ENCODE measurements around the gene CAP1.
"Not testable (repeated sequence)": the region's sequence is repeated elsewhere in the genome, so short reads cannot be mapped to it uniquely, and the experiment has no call there.

The CAP1 gene

GRCh38 chr1:40064797-40065499 is 24.4 kb downstream of the CAP1 start:
- Mint-ChIP-seq H3K9me3 (no peaks in the 10 kb centered on the region), H3K4me1 (peaks cover 60% of the 10 kb centered on the region), H3K4me3 (no peak overlapping the region), H3K27ac (peak overlapping the region; percentile 92), H3K36me3 (peaks cover 100% of the 10 kb centered on the region)
- DNase-seq (ENCODE audit: low spot score in 2 of 2), result no peak
- no peak for ATAC-seq

- Mint-ChIP-seq H3K36me3 (peaks cover 100% of the 10 kb centered on the region), H3K4me3 (no peak overlapping the region), H3K27ac (peak overlapping the region; percentile 92), H3K9me3 (no peaks in the 10 kb centered on the region), H3K4me1 (peaks cover 40% of the 10 kb centered on the region)
- DNase-seq (ENCODE audit: low spot score in 2 of 2) (no peak), ATAC-seq (no peak)
These were observed 26.5 kb downstream of the CAP1 start for GRCh38 chr1:40067023-40067422.

- DNase-seq (ENCODE audit: low spot score in 2 of 2) (no peak), ATAC-seq (no peak)
- no peaks in the 10 kb centered on the region for H3K9me3 Mint-ChIP-seq
- no peak overlapping the region for H3K4me3 Mint-ChIP-seq
- peak overlapping the region; percentile 92 for H3K27ac Mint-ChIP-seq
- H3K36me3 Mint-ChIP-seq, result peaks cover 100% of the 10 kb centered on the region
- peaks cover 39% of the 10 kb centered on the region for H3K4me1 Mint-ChIP-seq
These were observed 27.3 kb downstream of the CAP1 start for GRCh38 chr1:40067851-40068250.

- DNase-seq (ENCODE audit: low spot score in 2 of 2) (no peak), ATAC-seq (no peak)
- Mint-ChIP-seq H3K27ac (peak overlapping the region; percentile 70), H3K4me3 (no peak overlapping the region), H3K4me1 (peaks cover 3% of the 10 kb centered on the region), H3K36me3 (peaks cover 100% of the 10 kb centered on the region), H3K9me3 (no peaks in the 10 kb centered on the region)
These were observed 31.6 kb downstream of the CAP1 start for GRCh38 chr1:40072142-40072541.

GRCh38 chr1:40073062-40073461 is 32.5 kb downstream of the CAP1 start:
- no peaks in the 10 kb centered on the region for H3K4me1 Mint-ChIP-seq
- DNase-seq (ENCODE audit: low spot score in 2 of 2) (no peak), ATAC-seq (no peak)
- H3K27ac Mint-ChIP-seq, result peak overlapping the region; percentile 64
- H3K9me3 Mint-ChIP-seq, result no peaks in the 10 kb centered on the region
- peaks cover 100% of the 10 kb centered on the region for H3K36me3 Mint-ChIP-seq
- no peak overlapping the region for H3K4me3 Mint-ChIP-seq

GRCh38 chr1:40075266-40075665 is 34.7 kb downstream of the CAP1 start:
- H3K4me1 Mint-ChIP-seq, result peaks cover 7% of the 10 kb centered on the region
- no peak overlapping the region for H3K4me3 Mint-ChIP-seq
- H3K9me3 Mint-ChIP-seq, result no peaks in the 10 kb centered on the region
- no peak for ATAC-seq
- H3K27ac Mint-ChIP-seq, result no peak overlapping the region
- no peak for DNase-seq (ENCODE audit: low spot score in 2 of 2)
- peaks cover 100% of the 10 kb centered on the region for H3K36me3 Mint-ChIP-seq

- ATAC-seq, result no peak
- DNase-seq (ENCODE audit: low spot score in 2 of 2), result no peak
- peaks cover 7% of the 10 kb centered on the region for H3K4me1 Mint-ChIP-seq
- H3K27ac Mint-ChIP-seq, result peak overlapping the region; percentile 63
- no peaks in the 10 kb centered on the region for H3K9me3 Mint-ChIP-seq
- H3K36me3 Mint-ChIP-seq, result peaks cover 86% of the 10 kb centered on the region
- H3K4me3 Mint-ChIP-seq, result no peak overlapping the region
These were observed 36.4 kb downstream of the CAP1 start for GRCh38 chr1:40076895-40077312.

GRCh38 chr1:40078512-40079333 is 38.2 kb downstream of the CAP1 start:
- DNase-seq (ENCODE audit: low spot score in 2 of 2) (peak; percentile 47 to 76), ATAC-seq (peak; percentile 72)
- H3K36me3 Mint-ChIP-seq, result peaks cover 77% of the 10 kb centered on the region
- H3K27ac Mint-ChIP-seq, result no peak overlapping the region
- no peaks in the 10 kb centered on the region for H3K9me3 Mint-ChIP-seq
- H3K4me1 Mint-ChIP-seq, result peaks cover 7% of the 10 kb centered on the region
- no peak overlapping the region for H3K4me3 Mint-ChIP-seq

GRCh38 chr1:40079774-40080400 is 39.4 kb downstream of the CAP1 start:
- H3K4me3 Mint-ChIP-seq, result no peak overlapping the region
- peak overlapping the region; percentile 69 for H3K27ac Mint-ChIP-seq
- peak; percentile 70 for ATAC-seq
- no peaks in the 10 kb centered on the region for H3K9me3 Mint-ChIP-seq
- H3K36me3 Mint-ChIP-seq, result peaks cover 70% of the 10 kb centered on the region
- H3K4me1 Mint-ChIP-seq, result peaks cover 12% of the 10 kb centered on the region
- no peak for DNase-seq (ENCODE audit: low spot score in 2 of 2)

- no peak for ATAC-seq
- peaks cover 22% of the 10 kb centered on the region for H3K4me1 Mint-ChIP-seq
- no peak overlapping the region for H3K27ac Mint-ChIP-seq
- peaks cover 69% of the 10 kb centered on the region for H3K36me3 Mint-ChIP-seq
- no peak overlapping the region for H3K4me3 Mint-ChIP-seq
- DNase-seq (ENCODE audit: low spot score in 2 of 2), result no peak
- H3K9me3 Mint-ChIP-seq, result no peaks in the 10 kb centered on the region
These were observed 41.3 kb downstream of the CAP1 start for GRCh38 chr1:40081871-40082270.

GRCh38 chr1:40084750-40085149 is 44.2 kb downstream of the CAP1 start:
- ATAC-seq, H3K4me3 Mint-ChIP-seq: not testable (repeated sequence)
- peak overlapping the region; percentile 64 for H3K27ac Mint-ChIP-seq

GRCh38 chr1:40090652-40091355 is 50.3 kb downstream of the CAP1 start:
- ATAC-seq, result no peak
- Mint-ChIP-seq H3K36me3 (peaks cover 81% of the 10 kb centered on the region), H3K27ac (no peak overlapping the region)

More at GRCh38 chr1:40084750-40085149, 44.2 kb downstream of the CAP1 start:
- H3K9me3 Mint-ChIP-seq, result not testable (repeated sequence)
- peaks cover 20% of the 10 kb centered on the region for H3K4me1 Mint-ChIP-seq
- H3K36me3 Mint-ChIP-seq, result peaks cover 69% of the 10 kb centered on the region
- peak; percentile 41 to 76 for DNase-seq (ENCODE audit: low spot score in 2 of 2)

GRCh38 chr1:40092241-40092640 is 51.7 kb downstream of the CAP1 start:
- ATAC-seq, result no peak
- Mint-ChIP-seq H3K27ac (no peak overlapping the region), H3K9me3 (no peaks in the 10 kb centered on the region), H3K36me3 (peaks cover 67% of the 10 kb centered on the region), H3K4me1 (peaks cover 24% of the 10 kb centered on the region), H3K4me3 (no peak overlapping the region)
- DNase-seq (ENCODE audit: low spot score in 2 of 2), result no peak

More at GRCh38 chr1:40090652-40091355, 50.3 kb downstream of the CAP1 start:
- Mint-ChIP-seq H3K4me1 (peaks cover 12% of the 10 kb centered on the region), H3K9me3 (no peaks in the 10 kb centered on the region), H3K4me3 (no peak overlapping the region)
- no peak for DNase-seq (ENCODE audit: low spot score in 2 of 2)

- Mint-ChIP-seq H3K36me3 (peaks cover 60% of the 10 kb centered on the region), H3K27ac (no peak overlapping the region), H3K4me1 (peaks cover 30% of the 10 kb centered on the region), H3K4me3 (no peak overlapping the region), H3K9me3 (no peaks in the 10 kb centered on the region)
- no peak for ATAC-seq
- no peak for DNase-seq (ENCODE audit: low spot score in 2 of 2)
These were observed 52.4 kb downstream of the CAP1 start for GRCh38 chr1:40092706-40093639.
